Measurements from ENCODE around the gene KIF17. TPM values are rescaled to one million over a fixed set of nuclear protein-coding genes. Genes with fewer than 3 reads are reported as not detected.

The KIF17 gene
- total RNA-seq, 2 donors from 2014 or later = not detected

DNA sequence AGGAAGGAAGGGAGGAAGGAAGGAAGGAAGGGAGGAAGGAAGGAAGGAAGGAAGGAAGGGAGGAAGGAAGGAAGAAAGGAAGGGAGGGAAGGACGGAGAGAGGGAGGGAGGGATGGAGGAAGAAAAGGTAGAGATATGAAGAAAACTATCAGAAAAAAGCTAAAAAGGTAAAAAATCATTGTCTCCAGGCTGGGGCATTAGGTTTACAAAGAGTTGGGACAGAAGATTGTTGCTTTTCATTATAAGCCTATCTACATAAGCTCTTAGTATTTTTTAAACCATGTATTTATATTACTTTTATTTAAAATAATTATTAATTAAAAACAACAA lies 91.7 kb downstream of the KIF17 start:
- peaks cover 0 to 2% of the 10 kb centered on the region in 2 donors for H3K9me3 Mint-ChIP-seq
- H3K27ac Mint-ChIP-seq = no peak overlapping the region
- ATAC-seq (replicated peaks in 1 of 2) = no peak
- no peaks in the 10 kb centered on the region for H3K4me1 Mint-ChIP-seq (ENCODE audit: low read depth)
- peaks cover 2 to 4% of the 10 kb centered on the region in 2 donors for H3K36me3 Mint-ChIP-seq (ENCODE audit: insufficient read depth in 2 of 2)
- DNase-seq = no peak
- no peak overlapping the region for H3K4me3 Mint-ChIP-seq
- H3K27me3 Mint-ChIP-seq (ENCODE audit: low read depth) = peaks cover 11% of the 10 kb centered on the region

DNA sequence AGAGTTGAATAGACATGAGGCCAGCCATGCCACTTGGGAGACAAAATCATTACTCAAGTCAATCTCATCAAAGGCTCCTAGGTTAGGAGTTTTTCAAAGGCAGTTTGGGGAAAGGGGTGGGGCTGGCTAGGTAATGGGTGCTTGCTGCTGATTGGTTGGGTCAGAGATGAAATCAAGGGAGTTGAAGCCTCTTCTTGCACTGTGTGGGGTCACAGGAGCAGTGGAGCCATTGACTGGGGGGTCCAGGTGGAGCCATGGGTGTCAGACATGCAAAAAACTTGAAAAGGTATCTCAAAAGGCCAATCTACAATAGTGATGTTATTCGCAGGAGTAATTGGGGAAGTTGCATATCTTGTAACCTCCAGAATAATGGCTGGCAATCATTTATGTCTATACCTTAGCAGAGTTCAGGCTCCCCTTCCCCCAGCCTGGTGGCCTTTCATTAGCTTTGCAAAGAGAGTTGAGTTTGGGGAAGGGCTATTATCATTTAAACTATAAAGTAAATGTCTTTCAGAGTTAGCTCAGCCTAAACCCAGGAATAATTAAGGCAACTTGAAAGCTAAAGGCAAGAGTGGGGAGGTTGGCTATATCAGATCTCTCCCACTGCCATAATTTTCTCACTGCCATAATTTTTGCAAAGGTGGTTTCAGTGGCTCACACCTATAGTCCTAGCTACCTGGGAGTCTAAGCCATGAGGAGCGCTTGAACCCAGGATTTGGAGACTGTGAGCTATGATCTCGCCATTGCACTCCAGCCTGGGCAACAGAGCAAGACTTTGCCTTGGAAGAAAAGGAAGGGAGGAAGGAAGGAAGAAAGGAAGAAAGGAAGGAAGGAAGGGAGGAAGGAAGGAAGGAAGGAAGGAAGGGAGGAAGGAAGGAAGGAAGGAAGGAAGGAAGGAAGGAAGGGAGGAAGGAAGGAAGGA lies 92.4 kb downstream of the KIF17 start:
- no peak overlapping the region for H3K4me3 Mint-ChIP-seq
- H3K27me3 Mint-ChIP-seq (ENCODE audit: low read depth) = peaks cover 11% of the 10 kb centered on the region
- ATAC-seq (replicated peaks in 1 of 2) (no peak), DNase-seq (no peak)
- peaks cover 0 to 2% of the 10 kb centered on the region in 2 donors for H3K9me3 Mint-ChIP-seq
- peaks cover 2 to 4% of the 10 kb centered on the region in 2 donors for H3K36me3 Mint-ChIP-seq (ENCODE audit: insufficient read depth in 2 of 2)
- H3K27ac Mint-ChIP-seq = no peak overlapping the region
- H3K4me1 Mint-ChIP-seq (ENCODE audit: low read depth) = no peaks in the 10 kb centered on the region

DNA sequence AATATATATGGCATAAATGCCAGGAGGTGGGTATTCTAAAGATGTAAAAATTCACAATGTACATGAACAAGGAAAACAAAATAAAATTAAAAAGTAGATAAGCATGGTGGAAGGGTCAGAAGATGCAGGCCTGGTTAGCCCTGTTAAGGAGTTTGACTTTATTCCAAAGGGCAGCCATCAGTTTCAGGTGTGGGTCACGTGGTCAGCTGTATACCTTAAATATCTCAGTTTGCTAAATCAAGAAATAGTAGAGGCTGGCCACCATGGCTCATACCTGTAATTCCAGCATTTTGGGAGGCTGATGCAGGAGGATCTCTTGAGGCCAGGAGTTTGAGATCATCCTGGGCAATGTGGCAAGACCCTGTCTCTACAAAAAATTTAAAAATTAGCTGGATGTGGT lies 93.1 kb downstream of the KIF17 start:
- ATAC-seq (replicated peaks in 1 of 2) = no peak

DNA sequence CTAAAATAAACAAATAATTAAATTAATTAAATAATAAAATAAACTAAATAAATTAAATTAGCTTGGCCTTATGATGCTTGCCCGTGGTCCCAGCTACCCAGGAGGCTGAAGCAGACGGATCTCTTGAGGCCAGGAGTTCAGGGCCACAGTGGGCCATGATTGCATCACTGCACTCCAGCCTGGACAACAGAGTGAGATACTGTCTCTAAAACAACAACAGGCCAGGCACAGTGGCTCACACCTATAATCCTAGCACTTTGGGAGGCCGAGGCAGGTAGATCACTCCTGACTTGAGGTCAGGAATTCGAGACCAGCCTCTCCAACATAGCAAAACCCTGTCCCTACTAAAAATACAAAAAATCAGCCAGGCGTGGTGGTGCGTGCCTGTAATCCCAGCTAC lies 96.8 kb downstream of the KIF17 start:
- H3K4me3 Mint-ChIP-seq = no peak overlapping the region
- no peaks in the 10 kb centered on the region for H3K36me3 Mint-ChIP-seq (ENCODE audit: insufficient read depth in 2 of 2)
- no peaks in the 10 kb centered on the region for H3K4me1 Mint-ChIP-seq (ENCODE audit: low read depth)
- H3K27ac Mint-ChIP-seq = no peak overlapping the region
- no peaks in the 10 kb centered on the region for H3K9me3 Mint-ChIP-seq
- peaks cover 13% of the 10 kb centered on the region for H3K27me3 Mint-ChIP-seq (ENCODE audit: low read depth)
- no peak for ATAC-seq (replicated peaks in 1 of 2)
- no peak for DNase-seq

More for the DNA sequence above, 93.1 kb downstream of the KIF17 start:
- Mint-ChIP-seq H3K27me3 (ENCODE audit: low read depth) (peaks cover 11% of the 10 kb centered on the region), H3K27ac (no peak overlapping the region), H3K4me3 (no peak overlapping the region), H3K4me1 (ENCODE audit: low read depth) (no peaks in the 10 kb centered on the region), H3K36me3 (ENCODE audit: insufficient read depth in 2 of 2) (peaks cover 2 to 4% of the 10 kb centered on the region in 2 donors), H3K9me3 (peaks cover 0 to 2% of the 10 kb centered on the region in 2 donors)
- DNase-seq = no peak

DNA sequence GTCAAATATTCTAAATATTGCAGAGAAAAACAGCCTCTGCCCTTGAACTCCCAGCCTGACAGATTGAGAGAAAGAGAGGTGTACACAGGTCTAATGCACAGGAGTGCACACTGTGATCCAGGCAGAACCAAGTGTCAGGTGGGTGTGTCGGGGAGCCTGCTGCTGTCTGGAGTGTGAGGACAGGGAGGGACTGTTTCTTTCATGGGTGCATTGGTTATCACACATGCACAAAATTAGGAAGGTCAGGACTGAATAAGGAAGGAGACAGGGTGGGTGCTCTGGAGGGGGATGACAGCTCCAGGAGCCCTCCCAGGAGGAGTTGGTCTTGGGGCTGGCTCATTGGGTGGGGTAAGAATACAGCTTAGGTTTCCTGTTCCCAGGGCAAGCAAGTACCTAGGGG lies 97.8 kb downstream of the KIF17 start:
- Mint-ChIP-seq H3K4me1 (ENCODE audit: low read depth) (no peaks in the 10 kb centered on the region), H3K27ac (no peak overlapping the region), H3K36me3 (ENCODE audit: insufficient read depth in 2 of 2) (no peaks in the 10 kb centered on the region), H3K27me3 (ENCODE audit: low read depth) (peaks cover 7% of the 10 kb centered on the region), H3K4me3 (no peak overlapping the region), H3K9me3 (no peaks in the 10 kb centered on the region)
- DNase-seq (no peak), ATAC-seq (replicated peaks in 1 of 2) (no peak)

DNA sequence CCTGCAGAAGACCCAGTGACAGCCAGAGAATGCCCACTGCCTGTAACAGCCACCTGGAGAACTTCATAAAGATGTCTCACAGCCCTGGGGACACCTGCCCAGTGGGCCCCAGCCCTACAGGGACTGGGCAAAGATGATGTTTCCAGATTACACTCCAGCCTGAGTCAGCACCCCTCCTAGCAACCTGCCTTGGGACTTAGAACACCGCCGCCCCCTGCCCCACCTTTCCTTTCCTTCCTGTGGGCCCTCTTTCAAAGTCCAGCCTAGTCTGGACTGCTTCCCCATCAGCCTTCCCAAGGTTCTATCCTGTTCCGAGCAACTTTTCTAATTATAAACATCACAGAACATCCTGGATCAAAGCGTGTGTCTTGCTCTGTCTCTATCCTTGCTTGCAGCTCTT lies 99.3 kb downstream of the KIF17 start:
- peaks cover 7% of the 10 kb centered on the region for H3K27me3 Mint-ChIP-seq (ENCODE audit: low read depth)
- no peaks in the 10 kb centered on the region for H3K36me3 Mint-ChIP-seq (ENCODE audit: insufficient read depth in 2 of 2)
- DNase-seq (no peak), ATAC-seq (replicated peaks in 1 of 2) (no peak)
- H3K4me1 Mint-ChIP-seq (ENCODE audit: low read depth) = no peaks in the 10 kb centered on the region
- H3K27ac Mint-ChIP-seq = no peak overlapping the region
- H3K9me3 Mint-ChIP-seq = no peaks in the 10 kb centered on the region
- no peak overlapping the region for H3K4me3 Mint-ChIP-seq

DNA sequence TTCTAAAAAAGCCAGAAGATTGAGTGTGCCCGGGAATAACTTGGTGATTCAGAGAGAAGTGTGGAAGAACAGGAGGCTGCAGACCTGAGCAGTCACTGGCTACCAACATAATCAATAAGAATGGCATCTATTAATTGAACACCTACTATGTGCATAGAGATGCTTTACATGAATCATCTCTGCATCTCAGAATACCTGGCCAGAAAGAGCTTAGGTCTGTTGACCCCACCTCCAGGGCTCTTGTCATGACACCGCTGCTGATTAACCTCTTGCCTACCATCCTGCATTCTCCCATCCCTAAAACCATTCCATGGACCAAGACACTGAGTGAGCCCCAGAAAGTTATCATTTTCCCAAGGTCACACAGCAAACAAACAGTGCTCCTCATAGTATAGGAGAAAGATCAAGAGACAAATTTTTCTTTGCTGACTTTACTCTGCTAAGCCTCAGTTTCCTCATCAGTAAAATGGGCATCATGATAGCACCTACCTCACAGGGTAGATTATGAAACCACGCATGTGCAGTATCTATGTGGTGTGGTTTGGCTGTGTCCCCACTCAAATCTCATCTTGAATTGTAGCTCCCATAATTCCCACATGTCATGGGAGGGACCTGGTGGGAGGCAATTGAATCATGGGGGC lies 100.8 kb downstream of the KIF17 start:
- H3K9me3 Mint-ChIP-seq = no peaks in the 10 kb centered on the region
- H3K27me3 Mint-ChIP-seq (ENCODE audit: low read depth) = peaks cover 7% of the 10 kb centered on the region
- ATAC-seq (replicated peaks in 1 of 2) = no peak
- no peaks in the 10 kb centered on the region for H3K4me1 Mint-ChIP-seq (ENCODE audit: low read depth)
- no peaks in the 10 kb centered on the region for H3K36me3 Mint-ChIP-seq (ENCODE audit: insufficient read depth in 2 of 2)
- H3K27ac Mint-ChIP-seq = no peak overlapping the region
- H3K4me3 Mint-ChIP-seq = no peak overlapping the region
- DNase-seq = no peak

DNA sequence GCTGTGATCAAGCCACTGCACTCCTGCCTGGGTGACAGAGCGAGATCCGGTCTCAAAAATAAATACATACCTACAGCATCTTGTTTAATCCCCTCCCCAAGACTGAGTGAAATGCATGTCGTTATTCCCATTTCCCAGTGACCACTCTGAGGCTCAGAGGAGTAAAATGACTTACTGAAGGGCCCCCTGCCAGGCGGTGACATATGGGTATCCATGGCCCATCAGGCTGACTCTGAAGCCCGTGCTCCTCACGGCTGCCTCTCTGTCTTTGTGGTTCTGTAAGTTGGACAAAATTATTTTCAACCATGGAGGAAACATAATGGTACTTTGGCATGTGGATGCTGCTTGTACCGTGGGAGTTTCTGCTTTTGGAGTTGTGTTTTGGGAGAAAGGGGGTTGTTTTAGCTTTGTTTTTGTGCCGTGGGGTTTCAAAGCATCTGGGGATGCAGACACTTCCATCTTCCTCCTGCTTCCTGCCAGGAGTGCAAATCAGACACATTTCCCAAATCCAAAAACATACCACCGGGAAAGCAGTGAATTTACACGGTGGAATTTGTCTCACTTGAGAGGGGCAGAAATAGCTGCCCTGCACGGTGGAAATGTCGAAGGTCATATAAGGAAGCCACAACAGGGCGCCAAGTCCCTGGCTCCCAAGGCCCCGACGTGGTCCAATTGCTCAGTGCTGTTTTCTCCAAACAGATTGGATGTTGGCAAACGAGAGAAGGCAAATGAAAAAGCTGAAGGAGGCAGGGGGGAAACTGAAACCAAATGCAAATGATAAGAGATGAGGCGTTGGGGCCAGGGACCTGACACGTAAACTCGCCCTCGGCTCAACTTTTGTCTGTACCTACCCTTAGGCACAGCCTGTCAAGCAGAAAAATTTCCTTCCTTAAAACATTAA lies 101.6 kb downstream of the KIF17 start:
- ATAC-seq (replicated peaks in 1 of 2) (no peak), DNase-seq (no peak)
- Mint-ChIP-seq H3K9me3 (no peaks in the 10 kb centered on the region), H3K27ac (no peak overlapping the region), H3K4me3 (no peak overlapping the region), H3K36me3 (ENCODE audit: insufficient read depth in 2 of 2) (no peaks in the 10 kb centered on the region), H3K27me3 (ENCODE audit: low read depth) (peaks cover 7% of the 10 kb centered on the region), H3K4me1 (ENCODE audit: low read depth) (no peaks in the 10 kb centered on the region)

DNA sequence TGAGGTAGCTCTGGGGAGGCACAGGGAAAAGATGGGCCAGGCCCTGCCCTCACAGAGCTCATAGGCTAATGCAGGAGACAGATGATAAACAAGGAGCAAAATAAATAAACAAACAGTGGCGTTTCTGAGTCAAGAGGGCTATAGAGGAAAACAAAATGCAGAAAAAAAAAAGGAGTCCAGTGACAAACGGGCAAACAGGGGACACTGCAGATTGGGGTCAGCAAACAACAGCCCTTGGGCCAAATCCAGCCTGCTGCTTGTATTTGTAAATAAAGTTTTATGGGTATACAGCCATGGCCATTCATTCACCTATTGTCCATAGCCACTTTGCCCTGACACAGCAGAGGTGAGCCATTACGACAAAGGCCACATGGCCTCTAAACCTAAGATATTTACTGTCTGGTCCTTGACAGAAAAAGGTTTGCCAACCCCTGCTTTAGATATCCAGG lies 103.7 kb downstream of the KIF17 start:
- H3K27me3 Mint-ChIP-seq (ENCODE audit: low read depth) = peaks cover 7% of the 10 kb centered on the region
- no peak for ATAC-seq (replicated peaks in 1 of 2)
- H3K27ac Mint-ChIP-seq = no peak overlapping the region
- H3K36me3 Mint-ChIP-seq (ENCODE audit: insufficient read depth in 2 of 2) = no peaks in the 10 kb centered on the region
- no peak overlapping the region for H3K4me3 Mint-ChIP-seq
- no peaks in the 10 kb centered on the region for H3K9me3 Mint-ChIP-seq
- DNase-seq = no peak
- H3K4me1 Mint-ChIP-seq (ENCODE audit: low read depth) = no peaks in the 10 kb centered on the region

Other genes with a start within 250 kb of the KIF17 start
- gene CAMK2N1, start 231.8 kb downstream of the KIF17 start, total RNA-seq = 1 to 10 TPM; 1.2 to 3.0 TPM
- 10 to 100 TPM; 17.0 to 20.1 TPM for gene MUL1, start 209.9 kb downstream of the KIF17 start, total RNA-seq
- not detected for gene FAM43B, start 165.4 kb downstream of the KIF17 start, total RNA-seq
- gene CDA, start 128.9 kb downstream of the KIF17 start, total RNA-seq = not detected
- gene PINK1, start 84.5 kb downstream of the KIF17 start, total RNA-seq = 1 to 10 TPM; 8.3 to 9.0 TPM
- gene DDOST, start 56.6 kb downstream of the KIF17 start, total RNA-seq = 100 to 1,000 TPM; 159 to 175 TPM
- under 1 TPM; 0.09 to 0.34 TPM for gene SH2D5, start 14.7 kb upstream of the KIF17 start, total RNA-seq
- 100 to 1,000 TPM; 283 to 333 TPM for gene HP1BP3, start 69.3 kb upstream of the KIF17 start, total RNA-seq